Hematopoietic multipotent progenitor cell treated with erythropoietin and hydrocortisone succinate and interleukin-3 and kit ligand, for 17 days (in vitro differentiated cells): Measurements from ENCODE around the gene ZNF804A.
"Not testable (repeated sequence)": the region's sequence is repeated elsewhere in the genome, so short reads cannot be mapped to it uniquely, and the experiment has no call there.

Source experiments
- DNase-seq: peaks from one replicate; pipeline ENCODE4 v3.0.0-alpha.2; 2015; ENCODE audit warnings: low spot score

The ZNF804A gene

GRCh38 chr2:184728411-184728810 lies 130.1 kb downstream of the ZNF804A start:
- DNase-seq = no peak

DNA sequence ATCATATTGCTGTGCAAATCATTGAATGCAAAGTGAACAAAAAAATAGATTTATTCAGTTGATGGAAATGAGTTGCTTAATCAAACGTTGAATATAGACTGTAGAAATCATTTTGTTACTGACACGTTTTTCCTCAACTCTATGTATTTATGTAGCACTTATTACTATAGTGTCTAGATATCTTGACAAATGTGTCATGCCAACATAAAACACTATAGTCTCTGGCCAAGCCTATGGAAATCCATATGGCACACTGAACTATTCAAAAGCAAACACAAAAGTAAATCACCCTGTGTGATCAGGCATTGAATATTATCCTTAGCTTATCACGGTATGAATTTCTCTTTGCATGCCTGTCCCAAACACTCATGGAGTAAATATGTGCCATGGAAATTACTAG lies 131.3 kb downstream of the ZNF804A start:
- DNase-seq = no peak

- no peak for DNase-seq
Observed at GRCh38 chr2:184730288-184730687, 132.0 kb downstream of the ZNF804A start.

DNA sequence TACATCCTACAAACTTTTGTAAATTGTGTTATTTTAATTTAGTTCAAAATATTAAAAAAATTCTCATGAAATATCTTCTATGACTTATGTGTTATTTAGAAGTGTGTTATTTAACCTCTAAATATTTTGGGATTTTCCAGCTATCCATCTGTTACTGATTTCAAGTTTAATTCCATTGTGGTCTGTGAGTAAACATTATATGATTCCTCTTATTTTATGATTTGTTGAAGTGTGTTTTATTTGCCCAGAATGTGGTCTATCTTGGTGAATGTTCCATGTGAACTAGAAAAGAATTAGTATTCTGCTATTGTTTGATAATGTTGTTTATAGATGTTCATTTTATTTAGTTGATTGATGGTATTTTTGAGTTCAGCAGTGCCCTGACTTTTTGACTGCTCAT lies 136.0 kb downstream of the ZNF804A start:
- DNase-seq = no peak

- no peak for DNase-seq
Observed at GRCh38 chr2:184735611-184736010, 137.3 kb downstream of the ZNF804A start.

- DNase-seq = no peak
Observed at GRCh38 chr2:184743096-184743495, 144.8 kb downstream of the ZNF804A start.

DNA sequence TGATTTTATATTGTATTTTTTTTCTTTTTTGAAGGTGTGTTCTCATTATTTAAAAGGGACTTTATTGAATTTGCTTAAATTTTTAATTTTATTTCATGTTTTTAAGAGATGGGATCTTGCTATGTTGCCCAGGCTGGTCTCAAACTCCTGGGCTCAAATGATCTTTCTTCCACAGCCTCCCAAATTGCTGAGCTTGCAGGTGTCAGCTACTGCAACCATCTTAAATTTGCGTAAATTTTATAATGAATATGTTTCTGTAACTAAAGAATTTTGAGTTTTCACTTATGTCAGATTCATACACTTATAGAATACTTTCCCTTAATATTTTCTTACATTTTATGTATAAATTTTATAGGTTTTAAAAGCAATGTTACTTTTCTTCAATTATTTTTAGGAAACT lies 157.8 kb downstream of the ZNF804A start:
- DNase-seq = no peak

- no peak for DNase-seq
Observed at GRCh38 chr2:184756885-184757284, 158.6 kb downstream of the ZNF804A start.

GRCh38 chr2:184759557-184760255 lies 161.4 kb downstream of the ZNF804A start:
- DNase-seq = not testable (repeated sequence)

GRCh38 chr2:184760931-184761330 lies 162.6 kb downstream of the ZNF804A start:
- no peak for DNase-seq

GRCh38 chr2:184765112-184765895 lies 167.0 kb downstream of the ZNF804A start:
- no peak for DNase-seq

DNA sequence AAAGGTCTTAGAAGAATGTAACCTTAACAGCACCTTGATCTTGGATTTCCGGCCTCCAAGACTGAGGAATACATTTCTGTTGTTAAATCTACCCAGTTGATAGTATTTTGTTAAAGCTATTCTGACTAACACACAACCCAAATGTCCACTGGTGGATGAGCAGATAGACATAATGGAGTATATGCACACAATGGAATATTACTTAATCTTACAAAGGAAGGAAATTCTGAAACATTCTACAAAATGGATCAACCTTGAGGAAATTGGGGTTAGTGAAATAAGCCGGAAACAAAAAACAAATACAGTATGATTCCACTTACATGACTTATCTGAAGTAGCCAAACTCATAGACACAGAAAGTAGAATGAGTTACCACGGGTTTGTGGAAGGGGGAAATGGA lies 168.7 kb downstream of the ZNF804A start:
- DNase-seq = no peak

- DNase-seq = no peak
Observed at GRCh38 chr2:184769023-184769422, 170.7 kb downstream of the ZNF804A start.

GRCh38 chr2:184769686-184770085 lies 171.4 kb downstream of the ZNF804A start:
- no peak for DNase-seq

DNA sequence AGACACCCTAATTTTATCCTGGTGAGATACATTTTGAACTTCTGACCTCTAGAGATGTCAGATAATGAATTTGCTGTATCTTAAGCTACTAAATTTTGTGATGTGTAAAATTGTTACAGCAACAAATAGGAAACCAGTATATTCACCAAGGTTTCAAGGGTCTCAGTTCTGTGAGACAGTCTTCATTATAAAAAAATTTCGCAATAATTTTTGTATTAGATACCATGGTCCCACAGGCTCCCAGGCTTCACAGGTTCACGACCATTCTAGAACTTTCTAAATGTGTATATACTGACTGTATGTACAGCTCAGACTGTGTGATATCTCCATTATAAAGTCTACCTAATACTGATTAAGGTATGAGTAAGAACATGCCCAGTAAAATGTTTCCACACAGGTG lies 181.4 kb downstream of the ZNF804A start:
- DNase-seq = no peak

DNA sequence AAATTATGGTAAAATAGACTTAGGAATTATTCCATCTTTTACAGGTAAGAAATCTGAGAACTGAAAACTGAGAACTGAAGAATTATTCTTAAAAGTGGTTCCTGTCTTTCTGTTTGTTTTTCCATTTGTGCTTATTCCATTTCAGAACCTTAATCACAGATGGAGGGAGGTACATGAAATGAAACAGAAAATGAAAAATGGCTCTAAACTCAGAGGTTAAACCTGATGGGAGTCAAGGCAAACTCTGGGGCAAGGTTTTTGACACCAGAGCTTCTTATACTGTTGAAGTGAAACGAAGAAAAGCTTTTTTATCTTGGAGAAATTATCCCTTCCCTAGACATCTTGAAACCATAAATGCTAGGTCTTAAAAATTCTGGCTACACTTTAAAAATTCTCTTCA lies 182.1 kb downstream of the ZNF804A start:
- no peak for DNase-seq

DNA sequence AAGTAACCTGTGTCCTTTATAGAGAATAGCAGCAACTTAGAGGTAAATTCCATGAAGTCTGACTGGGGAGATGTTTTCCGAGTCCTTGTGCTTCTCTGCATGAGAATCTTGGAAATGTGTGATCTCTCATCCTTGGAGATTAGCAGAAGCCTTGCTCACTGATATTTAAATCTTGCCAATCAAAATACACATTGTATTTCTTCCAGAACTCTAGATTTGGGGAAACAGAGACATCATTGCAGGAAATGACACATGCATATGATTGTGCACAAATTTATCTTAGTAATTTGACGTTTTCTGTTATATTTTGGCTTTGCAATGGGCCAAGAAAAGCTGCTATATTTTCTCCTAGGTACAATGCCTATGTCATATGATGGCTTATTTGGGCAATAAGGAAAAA lies 182.6 kb downstream of the ZNF804A start:
- DNase-seq = no peak

DNA sequence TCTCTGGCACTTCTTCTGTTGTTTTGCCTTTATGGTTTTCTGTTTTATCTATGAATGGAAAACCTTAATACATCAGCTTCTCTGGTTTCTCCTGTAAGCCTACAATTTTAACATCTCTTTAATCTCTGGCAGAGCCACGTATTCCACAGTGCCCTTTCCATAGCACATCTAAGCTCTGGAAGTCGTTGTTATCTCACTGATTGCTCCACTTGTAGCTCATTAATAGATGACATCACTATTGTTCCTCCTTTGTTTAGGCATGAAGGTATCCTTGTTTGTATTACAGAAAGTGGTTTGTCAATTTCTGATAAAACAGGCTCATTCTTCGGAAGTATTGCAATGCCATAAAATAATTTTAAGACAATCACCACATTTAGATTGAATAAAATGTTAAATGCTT lies 185.2 kb downstream of the ZNF804A start:
- DNase-seq = no peak

GRCh38 chr2:184793176-184793575 lies 194.8 kb downstream of the ZNF804A start:
- no peak for DNase-seq

- DNase-seq = no peak
Observed at GRCh38 chr2:184799379-184799778, 201.1 kb downstream of the ZNF804A start.

GRCh38 chr2:184814421-184814820 lies 216.1 kb downstream of the ZNF804A start:
- DNase-seq = no peak

GRCh38 chr2:184815824-184816223 lies 217.5 kb downstream of the ZNF804A start:
- DNase-seq = no peak

DNA sequence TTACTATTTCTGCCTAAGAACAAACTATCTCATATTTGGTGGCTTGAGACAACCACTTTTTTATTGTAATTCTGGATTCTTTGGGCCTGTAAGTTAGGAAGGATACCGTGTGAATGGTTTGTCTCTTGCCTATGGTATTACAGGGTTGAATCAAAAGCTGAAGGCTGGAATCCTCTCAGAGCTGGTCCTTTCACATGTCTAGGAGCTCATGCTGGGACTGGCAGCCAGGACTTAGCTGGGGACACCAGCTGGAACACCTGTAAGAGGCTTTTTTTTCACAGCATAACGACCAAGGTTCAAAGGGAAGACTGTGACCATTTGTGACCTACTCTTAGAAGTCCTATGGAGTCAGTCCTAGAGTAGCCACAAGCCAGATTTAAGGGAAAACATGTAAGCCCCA lies 226.3 kb downstream of the ZNF804A start:
- no peak for DNase-seq

- no peak for DNase-seq
Observed at GRCh38 chr2:184830531-184830930, 232.2 kb downstream of the ZNF804A start.
